WTC11 (cell line): ENCODE data around the gene ZNF423. TPM values are rescaled to one million over a fixed set of nuclear protein-coding genes. Genes with fewer than 3 reads are reported as not detected.

Experiments
- ATAC-seq: fragments of 200-7000 bp; cut with Tn5 transposase; 2 replicates; pipeline ENCODE4 v1.10.0; 2021; ENCODE audit warnings: mild to moderate bottlenecking, moderate library complexity
- CTCF ChIA-PET: fragments of 300-600 bp; sonication (Branson Sonifier 250); formaldehyde crosslinking; loops from one replicate; lab custom pipeline; 2021; ENCODE audit warnings: antibody characterized with exemption; lab: Charles Lee
- POLR2A ChIA-PET: fragments of 350-600 bp; sonication (Branson Sonifier 250); formaldehyde crosslinking; loops from one replicate; lab custom pipeline; 2021; ENCODE audit warnings: antibody characterized with exemption; lab: Charles Lee
- DNase-seq: peaks from one replicate; pipeline ENCODE4 v3.0.0; 2021; ENCODE audit warnings: low spot score
- H3K27ac Mint-ChIP-seq: 2 replicates; pipeline ENCODE4 v1.8.0; 2021; ENCODE audit warnings: mixed read lengths
- H3K27me3 Mint-ChIP-seq: 2 replicates; pipeline ENCODE4 v1.8.0; 2021; ENCODE audit warnings: low read depth, mild to moderate bottlenecking, moderate library complexity, mixed read lengths
- H3K36me3 Mint-ChIP-seq: 2 replicates; pipeline ENCODE4 v1.8.0; 2021; ENCODE audit warnings: mixed read lengths
- H3K4me1 Mint-ChIP-seq: 2 replicates; pipeline ENCODE4 v1.8.0; 2022; ENCODE audit warnings: mixed read lengths
- H3K4me3 Mint-ChIP-seq: 2 replicates; pipeline ENCODE4 v1.8.0; 2021; ENCODE audit warnings: mild to moderate bottlenecking, moderate library complexity, mixed read lengths
- H3K9me3 Mint-ChIP-seq: 2 replicates; pipeline ENCODE4 v1.8.0; 2021; ENCODE audit warnings: mixed read lengths
- CDX4 ChIP-seq: fragments of 250-450 bp; sonication (Bioruptor Pico); IDR thresholded peaks from 2 replicates; pipeline ENCODE4 v1.9.0; 2021; ENCODE audit warnings: moderate library complexity, mild to moderate bottlenecking, inconsistent platforms, borderline replicate concordance
- E2F1 ChIP-seq: sonication (generic); formaldehyde crosslinking; IDR thresholded peaks from 2 replicates; pipeline ENCODE4 v1.8.0; 2022; ENCODE audit warnings: mild to moderate bottlenecking, missing genetic modification reagents
- ELF4 ChIP-seq: sonication (generic); formaldehyde crosslinking; IDR thresholded peaks from 2 replicates; pipeline ENCODE4 v1.8.1; 2022; ENCODE audit warnings: low read depth, mild to moderate bottlenecking, moderate library complexity, missing genetic modification reagents
- FOXK1 ChIP-seq: sonication (generic); formaldehyde crosslinking; IDR thresholded peaks from 2 replicates; pipeline ENCODE4 v1.8.0; 2022; ENCODE audit warnings: mild to moderate bottlenecking, moderate library complexity, missing genetic modification reagents
- FOXP1 ChIP-seq: sonication (generic); formaldehyde crosslinking; IDR thresholded peaks from 2 replicates; pipeline ENCODE4 v1.8.0; 2022; ENCODE audit warnings: missing genetic modification reagents, mild to moderate bottlenecking, moderate library complexity, borderline replicate concordance
- GABPB1 ChIP-seq: sonication (generic); formaldehyde crosslinking; IDR thresholded peaks from 2 replicates; pipeline ENCODE4 v1.8.1; 2023; ENCODE audit warnings: mild to moderate bottlenecking, missing genetic modification reagents
- GTF2I ChIP-seq: fragments of 250-450 bp; sonication (Bioruptor Pico); conservative IDR thresholded peaks from 2 replicates; pipeline ENCODE4 v1.4.0; 2021; ENCODE audit warnings: mild to moderate bottlenecking
- HMGXB4 ChIP-seq: sonication (generic); formaldehyde crosslinking; IDR thresholded peaks from 2 replicates; pipeline ENCODE4 v1.8.1; 2023; ENCODE audit warnings: mild to moderate bottlenecking, moderate library complexity, missing genetic modification reagents
- IRF1 ChIP-seq: sonication (generic); formaldehyde crosslinking; IDR thresholded peaks from 2 replicates; pipeline ENCODE4 v1.8.0; 2023; ENCODE audit warnings: missing genetic modification reagents
- KAT7 ChIP-seq: sonication (generic); formaldehyde crosslinking; IDR thresholded peaks from 2 replicates; pipeline ENCODE4 v1.8.1; 2023; ENCODE audit warnings: missing genetic modification reagents, mild to moderate bottlenecking, borderline replicate concordance
- MLX ChIP-seq: sonication (generic); formaldehyde crosslinking; IDR thresholded peaks from 2 replicates; pipeline ENCODE4 v1.8.1; 2023; ENCODE audit warnings: mild to moderate bottlenecking, missing genetic modification reagents, moderate library complexity
- NR1H2 ChIP-seq: sonication (generic); formaldehyde crosslinking; IDR thresholded peaks from 2 replicates; pipeline ENCODE4 v1.9.0; 2021; ENCODE audit warnings: mild to moderate bottlenecking, moderate library complexity, missing genetic modification reagents
- PREB ChIP-seq: sonication (generic); formaldehyde crosslinking; IDR thresholded peaks from 2 replicates; pipeline ENCODE4 v1.8.1; 2022; ENCODE audit warnings: mild to moderate bottlenecking, missing genetic modification reagents, moderate library complexity, borderline replicate concordance
- SMAD3 ChIP-seq: sonication (generic); formaldehyde crosslinking; IDR thresholded peaks from 2 replicates; pipeline ENCODE4 v1.8.0; 2022; ENCODE audit warnings: missing genetic modification reagents, mild to moderate bottlenecking, borderline replicate concordance
- SOX15 ChIP-seq: fragments of 250-450 bp; sonication (Bioruptor Pico); IDR thresholded peaks from 2 replicates; pipeline ENCODE4 v1.9.0; 2021; ENCODE audit warnings: mild to moderate bottlenecking
- TCF7 ChIP-seq: sonication (generic); formaldehyde crosslinking; IDR thresholded peaks from 2 replicates; pipeline ENCODE4 v1.8.0; 2022; ENCODE audit warnings: mild to moderate bottlenecking, low read depth, missing genetic modification reagents, moderate library complexity
- ZNF121 ChIP-seq: sonication (generic); formaldehyde crosslinking; IDR thresholded peaks from 2 replicates; pipeline ENCODE4 v1.8.0; 2023; ENCODE audit warnings: missing genetic modification reagents
- ZNF219 ChIP-seq: sonication (generic); formaldehyde crosslinking; IDR thresholded peaks from 2 replicates; pipeline ENCODE4 v1.8.0; 2023; ENCODE audit warnings: missing genetic modification reagents, mild to moderate bottlenecking, borderline replicate concordance
- ZNF263 ChIP-seq: sonication (generic); formaldehyde crosslinking; IDR thresholded peaks from 2 replicates; pipeline ENCODE4 v1.8.1; 2022; ENCODE audit warnings: low read depth, mild to moderate bottlenecking, moderate library complexity, missing genetic modification reagents
- ZNF317 ChIP-seq: sonication (generic); formaldehyde crosslinking; IDR thresholded peaks from 2 replicates; pipeline ENCODE4 v1.8.1; 2023; ENCODE audit warnings: low read depth, mild to moderate bottlenecking, moderate library complexity, missing genetic modification reagents, borderline replicate concordance
- ZNF425 ChIP-seq: fragments of 250-450 bp; sonication (Bioruptor Pico); conservative IDR thresholded peaks from 2 replicates; pipeline ENCODE4 v1.9.0; 2021; ENCODE audit warnings: mild to moderate bottlenecking
- ZNF512 ChIP-seq: sonication (generic); formaldehyde crosslinking; IDR thresholded peaks from 2 replicates; pipeline ENCODE4 v1.8.1; 2022; ENCODE audit warnings: missing genetic modification reagents, borderline replicate concordance
- ZNF671 ChIP-seq: fragments of 250-450 bp; sonication (Bioruptor Pico); IDR thresholded peaks from 2 replicates; pipeline ENCODE4 v1.8.0; 2021; ENCODE audit warnings: mild to moderate bottlenecking
- total RNA-seq: library from RNA; stranded (reverse); gene quantifications from 3 replicates; pipeline ENCODE4 v1.2.3, GENCODE V29; 2021

ZNF423 gene
- total RNA-seq, 1 experiment from 2014 or later, result 38.8 TPM

GRCh38 chr16:49657736-49658465 is 198.0 kb downstream of the ZNF423 start:
- no peak for DNase-seq
- no peak for TF ChIP-seq TCF7 (CRISPR knock-in tag)
- no peak for TF ChIP-seq PREB (CRISPR knock-in tag)
- TF ChIP-seq MLX (CRISPR knock-in tag), result no peak
- no peak for TF ChIP-seq ELF4
- no peak for TF ChIP-seq FOXP1
- no peak for TF ChIP-seq KAT7 (CRISPR knock-in tag)
- TF ChIP-seq ZNF121 (CRISPR knock-in tag), result peak; percentile 54; the same call in 1 of the 2 replicates
- TF ChIP-seq GABPB1, result no peak
- H3K4me1 Mint-ChIP-seq, result peaks cover 11% of the 10 kb centered on the region; the same call in 1 of the 2 replicates
- no peaks in the 10 kb centered on the region for H3K9me3 Mint-ChIP-seq
- ChIA-PET CTCF (interaction anchor here (1.3 kb wide), 1 partner anchor 14 kb away, joined by 3 read pairs; no protein-coding TSS in a partner anchor), POLR2A (no interaction called here)
- ATAC-seq, result no peak
- no peaks in the 10 kb centered on the region for H3K27me3 Mint-ChIP-seq
- no peak overlapping the region for H3K4me3 Mint-ChIP-seq
- peak overlapping the region; percentile 65; the same call in 1 of the 2 replicates for H3K27ac Mint-ChIP-seq
- no peaks in the 10 kb centered on the region for H3K36me3 Mint-ChIP-seq

GRCh38 chr16:49654425-49654824 is 201.5 kb downstream of the ZNF423 start:
- ChIA-PET CTCF (interaction anchor here (1.1 kb wide), 1 partner anchor 10 kb away, joined by 3 read pairs; no protein-coding TSS in a partner anchor), POLR2A (no interaction called here)
- H3K4me1 Mint-ChIP-seq, result peaks cover 12% of the 10 kb centered on the region; the same call in 1 of the 2 replicates
- no peak for ATAC-seq
- no peak overlapping the region for H3K4me3 Mint-ChIP-seq
- H3K9me3 Mint-ChIP-seq, result peaks cover 2% of the 10 kb centered on the region
- no peaks in the 10 kb centered on the region for H3K27me3 Mint-ChIP-seq
- peaks cover 3% of the 10 kb centered on the region; the same call in 1 of the 2 replicates for H3K36me3 Mint-ChIP-seq
- TF ChIP-seq ZNF425 (no peak), IRF1 (CRISPR knock-in tag) (no peak), HMGXB4 (CRISPR knock-in tag) (no peak), GTF2I (no peak), ZNF317 (no peak), NR1H2 (CRISPR knock-in tag) (no peak), ZNF121 (CRISPR knock-in tag) (no peak), SOX15 (no peak), ZNF512 (CRISPR knock-in tag) (no peak), ZNF671 (CRISPR knock-in tag) (no peak), FOXK1 (CRISPR knock-in tag) (no peak), ZNF263 (no peak), CDX4 (CRISPR knock-in tag) (no peak), ZNF219 (no peak), E2F1 (CRISPR knock-in tag) (no peak), SMAD3 (CRISPR knock-in tag) (no peak)
- H3K27ac Mint-ChIP-seq, result no peak overlapping the region
- DNase-seq, result no peak
